ENCODE measurements around the gene FRMPD4.
A peak's percentile ranks its signal among the peaks of the same experiment; 100 is the strongest.

FRMPD4 gene

GRCh38 chrX:12378253-12378652 lies 240.0 kb downstream of the FRMPD4 start:
- DNase-seq (ENCODE audit: low read depth in 2 of 2), result no peak
- TF ChIP-seq CTCF (IDR thresholded peaks at IDR 0.05; ENCODE audit: low read depth, low read length), result no peak

GRCh38 chrX:12378706-12379105 lies 240.4 kb downstream of the FRMPD4 start:
- TF ChIP-seq CTCF (IDR thresholded peaks at IDR 0.05; ENCODE audit: low read depth, low read length), result no peak
- H3K4me3 ChIP-seq (replicated peaks in 1 of 2; ENCODE audit: low read depth in 2 of 2, low read length in 2 of 2), result no peak overlapping the region
- peak in 1 of 2 donors; percentile 32 for DNase-seq (ENCODE audit: low read depth in 2 of 2)

More at GRCh38 chrX:12378253-12378652, 240.0 kb downstream of the FRMPD4 start:
- no peak overlapping the region for H3K4me3 ChIP-seq (replicated peaks in 1 of 2; ENCODE audit: low read depth in 2 of 2, low read length in 2 of 2)

GRCh38 chrX:12379671-12380070 lies 241.4 kb downstream of the FRMPD4 start:
- DNase-seq (ENCODE audit: low read depth in 2 of 2), result peak; percentile 35 to 68
- TF ChIP-seq CTCF (IDR thresholded peaks at IDR 0.05; ENCODE audit: low read depth, low read length), result no peak
- H3K4me3 ChIP-seq (replicated peaks in 1 of 2; ENCODE audit: low read depth in 2 of 2, low read length in 2 of 2), result no peak overlapping the region

- DNase-seq (ENCODE audit: low read depth in 2 of 2), result no peak
- TF ChIP-seq CTCF (IDR thresholded peaks at IDR 0.05; ENCODE audit: low read depth, low read length), result peak; percentile 33
- H3K4me3 ChIP-seq (replicated peaks in 1 of 2; ENCODE audit: low read depth in 2 of 2, low read length in 2 of 2), result no peak overlapping the region
Measured at GRCh38 chrX:12383196-12383595, 244.9 kb downstream of the FRMPD4 start.

GRCh38 chrX:12390301-12390700 lies 252.0 kb downstream of the FRMPD4 start:
- no peak overlapping the region for H3K4me3 ChIP-seq (replicated peaks in 1 of 2; ENCODE audit: low read depth in 2 of 2, low read length in 2 of 2)
- no peak for TF ChIP-seq CTCF (IDR thresholded peaks at IDR 0.05; ENCODE audit: low read depth, low read length)
- DNase-seq (ENCODE audit: low read depth in 2 of 2), result peak; percentile 51 to 80

- DNase-seq (ENCODE audit: low read depth in 2 of 2), result no peak
- H3K4me3 ChIP-seq (replicated peaks in 1 of 2; ENCODE audit: low read depth in 2 of 2, low read length in 2 of 2), result no peak overlapping the region
- no peak for TF ChIP-seq CTCF (IDR thresholded peaks at IDR 0.05; ENCODE audit: low read depth, low read length)
Measured at GRCh38 chrX:12396584-12396983, 258.3 kb downstream of the FRMPD4 start.

GRCh38 chrX:12400218-12400617 lies 261.9 kb downstream of the FRMPD4 start:
- no peak overlapping the region for H3K4me3 ChIP-seq (replicated peaks in 1 of 2; ENCODE audit: low read depth in 2 of 2, low read length in 2 of 2)
- no peak for TF ChIP-seq CTCF (IDR thresholded peaks at IDR 0.05; ENCODE audit: low read depth, low read length)
- no peak for DNase-seq (ENCODE audit: low read depth in 2 of 2)

Measured in cardiac fibroblast (primary cell).